Astrocyte (in vitro differentiated cells and primary cell): ENCODE data around the gene LYRM2.

ENCODE experiments used
- CTCF ChIP-seq: IDR thresholded peaks from 2 replicates; pipeline ENCODE4 v1.5.1; 2011; ENCODE audit warnings: low read depth, mild to moderate bottlenecking, inconsistent platforms, low read length, moderate library complexity; ENCODE audit not compliant: insufficient read depth
- EZH2 ChIP-seq: IDR thresholded peaks from 2 replicates; pipeline ENCODE4 v1.6.1; 2012; ENCODE audit warnings: mild to moderate bottlenecking, low read length, inconsistent platforms; ENCODE audit not compliant: insufficient read depth

DNA sequence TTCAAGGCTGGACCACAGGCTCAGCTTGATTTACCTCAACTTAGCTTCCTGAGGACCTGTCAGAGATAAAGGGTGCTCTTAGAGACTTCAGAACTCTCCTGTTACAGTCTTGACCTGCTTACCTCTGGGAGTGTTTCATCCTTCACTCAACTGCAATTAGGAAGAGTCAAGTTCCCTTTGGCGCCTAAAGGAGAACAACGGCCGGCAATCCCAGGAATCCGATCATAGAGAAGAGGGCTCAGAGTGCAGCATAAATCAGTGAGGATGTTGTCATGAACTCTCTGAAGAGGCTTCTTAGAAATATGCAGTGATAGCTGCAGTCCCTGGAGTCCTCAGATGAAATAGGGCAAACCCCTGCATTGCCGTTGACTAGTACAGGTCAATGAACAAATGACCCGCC, 36.4 kb downstream of the LYRM2 start:
- TF ChIP-seq CTCF (no peak), EZH2 (no peak)
